ENCODE measurements around the gene LIPA.
"Not testable (repeated sequence)": the region's sequence is repeated elsewhere in the genome, so short reads cannot be mapped to it uniquely, and the experiment has no call there.

The LIPA gene

GRCh38 chr10:89251409-89252224 is at the start of gene LIPA:
TSS of gene LIPA (minus strand) at chr10:89251775. CDS start at chr10:89247648, 4,127 bp downstream.
- peak within 1 kb of the TSS; percentile 73 for H3K27ac Mint-ChIP-seq

GRCh38 chr10:89301232-89301631 is 49.7 kb upstream of the LIPA start:
- peak overlapping the region; percentile 88 for H3K27ac Mint-ChIP-seq
- H3K36me3 Mint-ChIP-seq (ENCODE audit: low read depth): peaks cover 16% of the 10 kb centered on the region
- H3K27me3 Mint-ChIP-seq: no peaks in the 10 kb centered on the region
- H3K4me3 Mint-ChIP-seq: peak overlapping the region; percentile 82
- peaks cover 3% of the 10 kb centered on the region for H3K9me3 Mint-ChIP-seq
- DNase-seq: no peak
- peaks cover 37% of the 10 kb centered on the region for H3K4me1 Mint-ChIP-seq (ENCODE audit: low read depth)

More at GRCh38 chr10:89251409-89252224, at the start of gene LIPA:
- H3K27me3 Mint-ChIP-seq: peaks cover 3% of the 10 kb centered on the region
- peak within 1 kb of the TSS; percentile 88 for H3K4me3 Mint-ChIP-seq
- peaks cover 15% of the 10 kb centered on the region for H3K9me3 Mint-ChIP-seq
- H3K36me3 Mint-ChIP-seq (ENCODE audit: low read depth): peaks cover 9% of the 10 kb centered on the region
- peaks cover 43% of the 10 kb centered on the region for H3K4me1 Mint-ChIP-seq (ENCODE audit: low read depth)
- peak; percentile 93 for DNase-seq

GRCh38 chr10:89299031-89299430 is 47.5 kb upstream of the LIPA start:
- Mint-ChIP-seq H3K36me3 (ENCODE audit: low read depth) (peaks cover 4% of the 10 kb centered on the region), H3K27me3 (no peaks in the 10 kb centered on the region), H3K9me3 (peaks cover 3% of the 10 kb centered on the region), H3K4me1 (ENCODE audit: low read depth) (peaks cover 41% of the 10 kb centered on the region), H3K4me3 (no peak overlapping the region), H3K27ac (no peak overlapping the region)
- no peak for DNase-seq

- H3K27me3 Mint-ChIP-seq: no peaks in the 10 kb centered on the region
- peaks cover 4% of the 10 kb centered on the region for H3K36me3 Mint-ChIP-seq (ENCODE audit: low read depth)
- H3K4me1 Mint-ChIP-seq (ENCODE audit: low read depth): peaks cover 29% of the 10 kb centered on the region
- H3K27ac Mint-ChIP-seq: no peak overlapping the region
- no peak overlapping the region for H3K4me3 Mint-ChIP-seq
- DNase-seq: no peak
- H3K9me3 Mint-ChIP-seq: peaks cover 3% of the 10 kb centered on the region
Measured at GRCh38 chr10:89297791-89298190, 46.2 kb upstream of the LIPA start.

GRCh38 chr10:89297356-89297755 is 45.8 kb upstream of the LIPA start:
- no peak overlapping the region for H3K27ac Mint-ChIP-seq
- H3K9me3 Mint-ChIP-seq: peaks cover 3% of the 10 kb centered on the region
- no peak overlapping the region for H3K4me3 Mint-ChIP-seq
- peaks cover 4% of the 10 kb centered on the region for H3K36me3 Mint-ChIP-seq (ENCODE audit: low read depth)
- DNase-seq: no peak
- no peaks in the 10 kb centered on the region for H3K27me3 Mint-ChIP-seq
- H3K4me1 Mint-ChIP-seq (ENCODE audit: low read depth): peaks cover 24% of the 10 kb centered on the region

- Mint-ChIP-seq H3K36me3 (ENCODE audit: low read depth) (peaks cover 2% of the 10 kb centered on the region), H3K4me3 (no peak overlapping the region), H3K9me3 (peaks cover 3% of the 10 kb centered on the region), H3K4me1 (ENCODE audit: low read depth) (peaks cover 13% of the 10 kb centered on the region), H3K27ac (no peak overlapping the region), H3K27me3 (no peaks in the 10 kb centered on the region)
- no peak for DNase-seq
Measured at GRCh38 chr10:89296220-89296648, 44.7 kb upstream of the LIPA start.

GRCh38 chr10:89295597-89295996 is 44.0 kb upstream of the LIPA start:
- no peak for DNase-seq
- H3K4me3 Mint-ChIP-seq: no peak overlapping the region

GRCh38 chr10:89294721-89295239 is 43.2 kb upstream of the LIPA start:
- peaks cover 3% of the 10 kb centered on the region for H3K9me3 Mint-ChIP-seq
- H3K27ac Mint-ChIP-seq: no peak overlapping the region
- peaks cover 2% of the 10 kb centered on the region for H3K36me3 Mint-ChIP-seq (ENCODE audit: low read depth)
- DNase-seq: no peak
- peaks cover 7% of the 10 kb centered on the region for H3K4me1 Mint-ChIP-seq (ENCODE audit: low read depth)
- H3K27me3 Mint-ChIP-seq: no peaks in the 10 kb centered on the region
- no peak overlapping the region for H3K4me3 Mint-ChIP-seq

More at GRCh38 chr10:89295597-89295996, 44.0 kb upstream of the LIPA start:
- H3K36me3 Mint-ChIP-seq (ENCODE audit: low read depth): peaks cover 2% of the 10 kb centered on the region
- no peak overlapping the region for H3K27ac Mint-ChIP-seq
- no peaks in the 10 kb centered on the region for H3K27me3 Mint-ChIP-seq
- peaks cover 3% of the 10 kb centered on the region for H3K9me3 Mint-ChIP-seq
- H3K4me1 Mint-ChIP-seq (ENCODE audit: low read depth): peaks cover 9% of the 10 kb centered on the region

- DNase-seq; H3K36me3 Mint-ChIP-seq (ENCODE audit: low read depth); H3K4me3 Mint-ChIP-seq; H3K4me1 Mint-ChIP-seq (ENCODE audit: low read depth); H3K27me3 Mint-ChIP-seq; H3K27ac Mint-ChIP-seq; H3K9me3 Mint-ChIP-seq: not testable (repeated sequence)
Measured at GRCh38 chr10:89285303-89285702, 33.7 kb upstream of the LIPA start.

GRCh38 chr10:89284711-89285110 is 33.1 kb upstream of the LIPA start:
- not testable (repeated sequence) for H3K9me3 Mint-ChIP-seq; DNase-seq; H3K27ac Mint-ChIP-seq; H3K4me1 Mint-ChIP-seq (ENCODE audit: low read depth); H3K27me3 Mint-ChIP-seq; H3K36me3 Mint-ChIP-seq (ENCODE audit: low read depth); H3K4me3 Mint-ChIP-seq

- no peaks in the 10 kb centered on the region for H3K27me3 Mint-ChIP-seq
- H3K27ac Mint-ChIP-seq: no peak overlapping the region
- no peaks in the 10 kb centered on the region for H3K4me1 Mint-ChIP-seq (ENCODE audit: low read depth)
- no peak for DNase-seq
- H3K36me3 Mint-ChIP-seq (ENCODE audit: low read depth): no peaks in the 10 kb centered on the region
- no peak overlapping the region for H3K4me3 Mint-ChIP-seq
- no peaks in the 10 kb centered on the region for H3K9me3 Mint-ChIP-seq
Measured at GRCh38 chr10:89283936-89284475, 32.4 kb upstream of the LIPA start.

- Mint-ChIP-seq H3K9me3 (no peaks in the 10 kb centered on the region), H3K36me3 (ENCODE audit: low read depth) (no peaks in the 10 kb centered on the region), H3K27me3 (no peaks in the 10 kb centered on the region), H3K27ac (no peak overlapping the region), H3K4me3 (no peak overlapping the region), H3K4me1 (ENCODE audit: low read depth) (no peaks in the 10 kb centered on the region)
- DNase-seq: no peak
Measured at GRCh38 chr10:89283025-89283935, 31.7 kb upstream of the LIPA start.

GRCh38 chr10:89281606-89282395 is 30.2 kb upstream of the LIPA start:
- H3K36me3 Mint-ChIP-seq (ENCODE audit: low read depth): no peaks in the 10 kb centered on the region
- H3K9me3 Mint-ChIP-seq: no peaks in the 10 kb centered on the region
- H3K4me3 Mint-ChIP-seq: no peak overlapping the region
- H3K4me1 Mint-ChIP-seq (ENCODE audit: low read depth): no peaks in the 10 kb centered on the region
- no peaks in the 10 kb centered on the region for H3K27me3 Mint-ChIP-seq
- H3K27ac Mint-ChIP-seq: no peak overlapping the region
- DNase-seq: no peak

GRCh38 chr10:89280508-89280907 is 28.9 kb upstream of the LIPA start:
- no peaks in the 10 kb centered on the region for H3K36me3 Mint-ChIP-seq (ENCODE audit: low read depth)
- no peaks in the 10 kb centered on the region for H3K27me3 Mint-ChIP-seq
- no peak overlapping the region for H3K4me3 Mint-ChIP-seq
- H3K27ac Mint-ChIP-seq: no peak overlapping the region
- H3K4me1 Mint-ChIP-seq (ENCODE audit: low read depth): no peaks in the 10 kb centered on the region
- no peaks in the 10 kb centered on the region for H3K9me3 Mint-ChIP-seq
- DNase-seq: no peak

Measured in activated T-cell treated with anti-CD3 and anti-CD28 coated beads, Interleukin-2, amount 50 U/mL, for 24 hours (primary cell).